SK-N-SH treated with all-trans-retinoic acid at 6 μM for 48 hours (cell line): ENCODE data around the gene BTNL9.

Experiments
- ARNTL ChIP-seq: fragments of 450-650 bp; formaldehyde crosslinking; IDR thresholded peaks from 2 replicates; pipeline ENCODE4 v1.5.0; 2020; ENCODE audit warnings: low read depth, mild to moderate bottlenecking, moderate library complexity, borderline replicate concordance
- CSDC2 ChIP-seq: fragments of 250-450 bp; sonication (Bioruptor Pico); IDR thresholded peaks from 2 replicates; pipeline ENCODE4 v1.5.0; 2020; ENCODE audit warnings: mild to moderate bottlenecking, moderate library complexity
- OSR1 ChIP-seq: fragments of 250-450 bp; sonication (Bioruptor Pico); IDR thresholded peaks from 2 replicates; pipeline ENCODE4 v1.8.0; 2022; ENCODE audit warnings: moderate library complexity, mild to moderate bottlenecking, inconsistent platforms
- RARB ChIP-seq: fragments of 250-450 bp; sonication (Bioruptor Pico); IDR thresholded peaks from 2 replicates; pipeline ENCODE4 v1.8.0; 2021; ENCODE audit warnings: mild to moderate bottlenecking, moderate library complexity
- TCF4 ChIP-seq: fragments of 250-450 bp; sonication (Bioruptor Pico); IDR thresholded peaks from 2 replicates; pipeline ENCODE4 v1.8.0; 2021; ENCODE audit warnings: mild to moderate bottlenecking, moderate library complexity, borderline replicate concordance
- ZFP3 ChIP-seq: fragments of 250-450 bp; sonication (Bioruptor Pico); IDR thresholded peaks from 2 replicates; pipeline ENCODE4 v1.5.0; 2020; ENCODE audit warnings: mild to moderate bottlenecking, moderate library complexity
- ZFP30 ChIP-seq: fragments of 450-650 bp; formaldehyde crosslinking; IDR thresholded peaks from 2 replicates; pipeline ENCODE4 v1.5.0; 2022; ENCODE audit warnings: mild to moderate bottlenecking, moderate library complexity
- ZNF565 ChIP-seq: fragments of 450-650 bp; formaldehyde crosslinking; conservative IDR thresholded peaks from 2 replicates; pipeline ENCODE4 v1.5.0; 2020; ENCODE audit warnings: low read depth, mild to moderate bottlenecking, moderate library complexity
- ZNF8 ChIP-seq: fragments of 450-650 bp; formaldehyde crosslinking; IDR thresholded peaks from 2 replicates; pipeline ENCODE4 v1.5.0; 2020; ENCODE audit warnings: mild to moderate bottlenecking, moderate library complexity
- TF ChIP-seq, protein P1 (sequence below): fragments of 250-450 bp; sonication (Bioruptor Pico); IDR thresholded peaks from 2 replicates; pipeline ENCODE4 v1.5.1; 2020; ENCODE audit warnings: low read depth, mild to moderate bottlenecking, moderate library complexity
- TF ChIP-seq, protein P2 (sequence below): fragments of 250-450 bp; sonication (Bioruptor Pico); IDR thresholded peaks from 2 replicates; pipeline ENCODE4 v1.8.0; 2020; ENCODE audit warnings: mild to moderate bottlenecking, moderate library complexity, borderline replicate concordance
- TF ChIP-seq, protein P3 (sequence below): fragments of 250-450 bp; sonication (Bioruptor Pico); IDR thresholded peaks from 2 replicates; pipeline ENCODE4 v1.8.0; 2021; ENCODE audit warnings: low read depth, mild to moderate bottlenecking, moderate library complexity, borderline replicate concordance

DNA sequence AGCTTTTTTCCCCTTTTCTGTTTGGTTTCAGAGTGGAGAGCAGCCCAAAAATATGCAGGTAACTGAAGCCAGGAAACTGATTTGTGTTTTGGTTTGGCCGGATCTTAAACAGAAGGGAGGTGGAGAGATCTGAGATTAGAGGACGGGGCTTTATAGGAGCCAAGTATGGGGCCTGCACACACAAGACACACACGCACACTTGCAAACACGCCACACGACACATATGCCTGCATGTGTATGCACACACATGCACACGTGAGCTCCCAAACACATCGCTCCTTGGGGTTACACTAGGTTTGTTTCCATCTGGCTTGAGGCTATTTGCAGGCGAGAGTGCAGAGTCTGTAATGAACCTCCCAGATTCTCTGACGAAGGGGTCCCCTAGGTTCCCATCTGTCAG, 18.3 kb downstream of the BTNL9 start:
- TF ChIP-seq, protein P1, sequence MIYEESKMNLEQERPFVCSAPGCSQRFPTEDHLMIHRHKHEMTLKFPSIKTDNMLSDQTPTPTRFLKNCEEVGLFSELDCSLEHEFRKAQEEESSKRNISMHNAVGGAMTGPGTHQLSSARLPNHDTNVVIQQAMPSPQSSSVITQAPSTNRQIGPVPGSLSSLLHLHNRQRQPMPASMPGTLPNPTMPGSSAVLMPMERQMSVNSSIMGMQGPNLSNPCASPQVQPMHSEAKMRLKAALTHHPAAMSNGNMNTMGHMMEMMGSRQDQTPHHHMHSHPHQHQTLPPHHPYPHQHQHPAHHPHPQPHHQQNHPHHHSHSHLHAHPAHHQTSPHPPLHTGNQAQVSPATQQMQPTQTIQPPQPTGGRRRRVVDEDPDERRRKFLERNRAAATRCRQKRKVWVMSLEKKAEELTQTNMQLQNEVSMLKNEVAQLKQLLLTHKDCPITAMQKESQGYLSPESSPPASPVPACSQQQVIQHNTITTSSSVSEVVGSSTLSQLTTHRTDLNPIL (CRISPR knock-in tag) = no peak
- TF ChIP-seq ZNF8 (CRISPR knock-in tag) (no peak), ARNTL (CRISPR knock-in tag) (no peak), ZNF565 (no peak), OSR1 (CRISPR knock-in tag) (no peak), ZFP3 (no peak), TCF4 (CRISPR knock-in tag) (no peak), RARB (CRISPR knock-in tag) (no peak), ZFP30 (CRISPR knock-in tag) (no peak), CSDC2 (CRISPR knock-in tag) (no peak)
- TF ChIP-seq, protein P2, sequence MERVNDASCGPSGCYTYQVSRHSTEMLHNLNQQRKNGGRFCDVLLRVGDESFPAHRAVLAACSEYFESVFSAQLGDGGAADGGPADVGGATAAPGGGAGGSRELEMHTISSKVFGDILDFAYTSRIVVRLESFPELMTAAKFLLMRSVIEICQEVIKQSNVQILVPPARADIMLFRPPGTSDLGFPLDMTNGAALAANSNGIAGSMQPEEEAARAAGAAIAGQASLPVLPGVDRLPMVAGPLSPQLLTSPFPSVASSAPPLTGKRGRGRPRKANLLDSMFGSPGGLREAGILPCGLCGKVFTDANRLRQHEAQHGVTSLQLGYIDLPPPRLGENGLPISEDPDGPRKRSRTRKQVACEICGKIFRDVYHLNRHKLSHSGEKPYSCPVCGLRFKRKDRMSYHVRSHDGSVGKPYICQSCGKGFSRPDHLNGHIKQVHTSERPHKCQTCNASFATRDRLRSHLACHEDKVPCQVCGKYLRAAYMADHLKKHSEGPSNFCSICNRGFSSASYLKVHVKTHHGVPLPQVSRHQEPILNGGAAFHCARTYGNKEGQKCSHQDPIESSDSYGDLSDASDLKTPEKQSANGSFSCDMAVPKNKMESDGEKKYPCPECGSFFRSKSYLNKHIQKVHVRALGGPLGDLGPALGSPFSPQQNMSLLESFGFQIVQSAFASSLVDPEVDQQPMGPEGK (CRISPR knock-in tag) = no peak
- TF ChIP-seq, protein P3, sequence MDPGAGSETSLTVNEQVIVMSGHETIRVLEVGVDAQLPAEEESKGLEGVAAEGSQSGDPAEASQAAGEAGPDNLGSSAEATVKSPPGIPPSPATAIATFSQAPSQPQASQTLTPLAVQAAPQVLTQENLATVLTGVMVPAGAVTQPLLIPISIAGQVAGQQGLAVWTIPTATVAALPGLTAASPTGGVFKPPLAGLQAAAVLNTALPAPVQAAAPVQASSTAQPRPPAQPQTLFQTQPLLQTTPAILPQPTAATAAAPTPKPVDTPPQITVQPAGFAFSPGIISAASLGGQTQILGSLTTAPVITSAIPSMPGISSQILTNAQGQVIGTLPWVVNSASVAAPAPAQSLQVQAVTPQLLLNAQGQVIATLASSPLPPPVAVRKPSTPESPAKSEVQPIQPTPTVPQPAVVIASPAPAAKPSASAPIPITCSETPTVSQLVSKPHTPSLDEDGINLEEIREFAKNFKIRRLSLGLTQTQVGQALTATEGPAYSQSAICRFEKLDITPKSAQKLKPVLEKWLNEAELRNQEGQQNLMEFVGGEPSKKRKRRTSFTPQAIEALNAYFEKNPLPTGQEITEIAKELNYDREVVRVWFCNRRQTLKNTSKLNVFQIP (CRISPR knock-in tag) = no peak
